Nephron progenitor cell (in vitro differentiated cells): ENCODE measurements around the gene CEMIP2.
"Not testable (repeated sequence)": the region's sequence is repeated elsewhere in the genome, so short reads cannot be mapped to it uniquely, and the experiment has no call there.

ENCODE experiments used
- DNase-seq: peaks from one replicate; pipeline ENCODE4 v3.0.0; 2021
- H3K27ac Mint-ChIP-seq: 2 replicates; pipeline ENCODE4 v1.8.0; 2021; ENCODE audit warnings: mild to moderate bottlenecking, moderate library complexity, mixed read lengths
- H3K27me3 Mint-ChIP-seq: 2 replicates; pipeline ENCODE4 v1.8.0; 2021; ENCODE audit warnings: mild to moderate bottlenecking, low read depth, mixed read lengths; ENCODE audit not compliant: poor library complexity
- H3K36me3 Mint-ChIP-seq: 2 replicates; pipeline ENCODE4 v1.8.0; 2021; ENCODE audit warnings: low read depth, mixed read lengths
- H3K4me1 Mint-ChIP-seq: 2 replicates; pipeline ENCODE4 v1.8.0; 2021; ENCODE audit warnings: mixed read lengths
- H3K4me3 Mint-ChIP-seq: 2 replicates; pipeline ENCODE4 v1.8.0; 2021; ENCODE audit warnings: mild to moderate bottlenecking, moderate library complexity, mixed read lengths
- H3K9me3 Mint-ChIP-seq: 2 replicates; pipeline ENCODE4 v1.8.0; 2021; ENCODE audit warnings: mild to moderate bottlenecking, moderate library complexity, mixed read lengths
- CTCF ChIP-seq: fragments of 200-600 bp; sonication (generic); IDR thresholded peaks from 2 replicates; pipeline ENCODE4 v1.5.0; 2021; ENCODE audit warnings: antibody characterized with exemption

The CEMIP2 gene

GRCh38 chr9:71703172-71703872 is 65.0 kb downstream of the CEMIP2 start:
- no peak for DNase-seq
- H3K36me3 Mint-ChIP-seq, result peaks cover 62% of the 10 kb centered on the region
- H3K9me3 Mint-ChIP-seq, result no peaks in the 10 kb centered on the region
- no peaks in the 10 kb centered on the region for H3K27me3 Mint-ChIP-seq
- H3K4me3 Mint-ChIP-seq, result no peak overlapping the region
- no peak for TF ChIP-seq CTCF
- H3K27ac Mint-ChIP-seq, result peak overlapping the region; percentile 26
- H3K4me1 Mint-ChIP-seq, result no peaks in the 10 kb centered on the region

GRCh38 chr9:71697882-71698281 is 70.4 kb downstream of the CEMIP2 start:
- TF ChIP-seq CTCF, result no peak
- Mint-ChIP-seq H3K9me3 (peaks cover 4% of the 10 kb centered on the region), H3K27me3 (no peaks in the 10 kb centered on the region), H3K27ac (no peak overlapping the region), H3K4me3 (no peak overlapping the region), H3K4me1 (no peaks in the 10 kb centered on the region), H3K36me3 (peaks cover 67% of the 10 kb centered on the region)
- no peak for DNase-seq

- TF ChIP-seq CTCF, result no peak
- H3K27ac Mint-ChIP-seq, result no peak overlapping the region
- no peak overlapping the region for H3K4me3 Mint-ChIP-seq
- H3K27me3 Mint-ChIP-seq, result no peaks in the 10 kb centered on the region
- peaks cover 4% of the 10 kb centered on the region for H3K9me3 Mint-ChIP-seq
- H3K4me1 Mint-ChIP-seq, result peaks cover 5% of the 10 kb centered on the region
- DNase-seq, result no peak
- H3K36me3 Mint-ChIP-seq, result peaks cover 60% of the 10 kb centered on the region
Observed at GRCh38 chr9:71694332-71694731, 74.0 kb downstream of the CEMIP2 start.

- no peak overlapping the region for H3K27ac Mint-ChIP-seq
- H3K36me3 Mint-ChIP-seq, result peaks cover 60% of the 10 kb centered on the region
- H3K9me3 Mint-ChIP-seq, result peaks cover 4% of the 10 kb centered on the region
- H3K4me1 Mint-ChIP-seq, result peaks cover 5% of the 10 kb centered on the region
- no peak for DNase-seq
- no peak for TF ChIP-seq CTCF
- no peaks in the 10 kb centered on the region for H3K27me3 Mint-ChIP-seq
- H3K4me3 Mint-ChIP-seq, result no peak overlapping the region
Observed at GRCh38 chr9:71693607-71694006, 74.7 kb downstream of the CEMIP2 start.

- no peak for TF ChIP-seq CTCF
- DNase-seq, result no peak
- H3K4me1 Mint-ChIP-seq, result peaks cover 5% of the 10 kb centered on the region
- peaks cover 62% of the 10 kb centered on the region for H3K36me3 Mint-ChIP-seq
- H3K27me3 Mint-ChIP-seq, result no peaks in the 10 kb centered on the region
- no peak overlapping the region for H3K4me3 Mint-ChIP-seq
- peak overlapping the region; percentile 44 for H3K27ac Mint-ChIP-seq
- H3K9me3 Mint-ChIP-seq, result peaks cover 4% of the 10 kb centered on the region
Observed at GRCh38 chr9:71692337-71692736, 76.0 kb downstream of the CEMIP2 start.

GRCh38 chr9:71691576-71691975 is 76.7 kb downstream of the CEMIP2 start:
- H3K27ac Mint-ChIP-seq, H3K27me3 Mint-ChIP-seq, DNase-seq, H3K4me3 Mint-ChIP-seq, H3K9me3 Mint-ChIP-seq, H3K4me1 Mint-ChIP-seq: not testable (repeated sequence)
- peaks cover 70% of the 10 kb centered on the region for H3K36me3 Mint-ChIP-seq
